Middle frontal gyrus (tissue), 1 donor: ENCODE data around the gene OGFOD3.
"Not testable (repeated sequence)": the region's sequence is repeated elsewhere in the genome, so short reads cannot be mapped to it uniquely, and the experiment has no call there.

Experiments used
- DNase-seq: peaks from one replicate; pipeline ENCODE4 v3.0.0-alpha.2; 2015; ENCODE audit warnings: low spot score; ENCODE audit errors: extremely low spot score

Gene OGFOD3

DNA sequence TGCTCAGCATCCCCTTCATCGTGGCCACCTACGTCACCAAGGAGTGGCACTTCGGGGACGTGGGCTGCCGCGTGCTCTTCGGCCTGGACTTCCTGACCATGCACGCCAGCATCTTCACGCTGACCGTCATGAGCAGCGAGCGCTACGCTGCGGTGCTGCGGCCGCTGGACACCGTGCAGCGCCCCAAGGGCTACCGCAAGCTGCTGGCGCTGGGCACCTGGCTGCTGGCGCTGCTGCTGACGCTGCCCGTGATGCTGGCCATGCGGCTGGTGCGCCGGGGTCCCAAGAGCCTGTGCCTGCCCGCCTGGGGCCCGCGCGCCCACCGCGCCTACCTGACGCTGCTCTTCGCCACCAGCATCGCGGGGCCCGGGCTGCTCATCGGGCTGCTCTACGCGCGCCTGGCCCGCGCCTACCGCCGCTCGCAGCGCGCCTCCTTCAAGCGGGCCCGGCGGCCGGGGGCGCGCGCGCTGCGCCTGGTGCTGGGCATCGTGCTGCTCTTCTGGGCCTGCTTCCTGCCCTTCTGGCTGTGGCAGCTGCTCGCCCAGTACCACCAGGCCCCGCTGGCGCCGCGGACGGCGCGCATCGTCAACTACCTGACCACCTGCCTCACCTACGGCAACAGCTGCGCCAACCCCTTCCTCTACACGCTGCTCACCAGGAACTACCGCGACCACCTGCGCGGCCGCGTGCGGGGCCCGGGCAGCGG lies 43.6 kb downstream of the OGFOD3 start:
- no peak for DNase-seq

GRCh38 chr17:82373731-82374625 lies 44.4 kb downstream of the OGFOD3 start:
- no peak for DNase-seq

- DNase-seq: not testable (repeated sequence)
Observed at GRCh38 chr17:82373072-82373452, 45.3 kb downstream of the OGFOD3 start.

DNA sequence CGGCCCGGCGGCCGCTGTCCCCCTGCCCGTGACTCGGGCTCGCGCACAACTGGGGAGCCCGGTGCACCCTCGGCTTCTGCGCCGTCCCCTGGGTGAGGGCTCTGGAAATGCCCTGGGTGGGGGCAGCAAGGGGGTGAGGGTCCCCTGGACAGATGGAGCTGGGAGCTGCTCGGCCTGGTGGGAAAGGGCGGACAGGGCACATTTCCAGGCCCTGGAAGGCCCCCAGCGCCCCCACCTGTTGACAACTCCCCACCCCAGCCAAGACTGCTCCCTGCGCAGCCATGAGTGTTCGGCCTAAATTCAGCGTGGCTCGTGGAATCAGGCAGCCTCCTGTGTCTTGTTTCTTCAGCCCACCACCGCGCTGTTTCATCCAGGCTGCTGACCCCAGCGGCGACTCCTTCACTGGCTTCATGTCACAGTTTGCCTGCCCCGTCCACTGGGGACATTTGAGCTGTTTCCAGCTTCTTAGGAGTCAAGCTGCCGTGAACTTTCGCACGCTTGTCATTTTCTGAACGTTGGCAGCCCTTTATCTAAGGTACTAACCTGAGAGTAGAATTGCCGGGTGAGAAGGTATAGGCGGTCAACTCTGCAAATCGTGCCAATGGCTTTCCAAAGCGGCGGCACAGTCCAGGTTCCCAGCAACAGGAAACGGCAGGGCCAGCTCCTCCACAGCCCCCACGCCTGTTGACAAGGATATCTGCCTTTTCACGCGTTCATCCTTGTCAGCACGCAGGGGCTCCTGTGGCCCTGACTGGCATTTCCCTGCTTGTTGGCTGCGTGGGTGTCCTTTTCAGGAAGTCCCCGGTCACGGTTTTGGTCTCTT lies 45.9 kb downstream of the OGFOD3 start:
- DNase-seq: no peak

GRCh38 chr17:82371333-82372248 lies 46.8 kb downstream of the OGFOD3 start, which contains the start of gene UTS2R:
Gene UTS2R (plus strand): TSS chr17:82371765. CDS start chr17:82374325, 2,560 bp downstream.
- no peak for DNase-seq

DNA sequence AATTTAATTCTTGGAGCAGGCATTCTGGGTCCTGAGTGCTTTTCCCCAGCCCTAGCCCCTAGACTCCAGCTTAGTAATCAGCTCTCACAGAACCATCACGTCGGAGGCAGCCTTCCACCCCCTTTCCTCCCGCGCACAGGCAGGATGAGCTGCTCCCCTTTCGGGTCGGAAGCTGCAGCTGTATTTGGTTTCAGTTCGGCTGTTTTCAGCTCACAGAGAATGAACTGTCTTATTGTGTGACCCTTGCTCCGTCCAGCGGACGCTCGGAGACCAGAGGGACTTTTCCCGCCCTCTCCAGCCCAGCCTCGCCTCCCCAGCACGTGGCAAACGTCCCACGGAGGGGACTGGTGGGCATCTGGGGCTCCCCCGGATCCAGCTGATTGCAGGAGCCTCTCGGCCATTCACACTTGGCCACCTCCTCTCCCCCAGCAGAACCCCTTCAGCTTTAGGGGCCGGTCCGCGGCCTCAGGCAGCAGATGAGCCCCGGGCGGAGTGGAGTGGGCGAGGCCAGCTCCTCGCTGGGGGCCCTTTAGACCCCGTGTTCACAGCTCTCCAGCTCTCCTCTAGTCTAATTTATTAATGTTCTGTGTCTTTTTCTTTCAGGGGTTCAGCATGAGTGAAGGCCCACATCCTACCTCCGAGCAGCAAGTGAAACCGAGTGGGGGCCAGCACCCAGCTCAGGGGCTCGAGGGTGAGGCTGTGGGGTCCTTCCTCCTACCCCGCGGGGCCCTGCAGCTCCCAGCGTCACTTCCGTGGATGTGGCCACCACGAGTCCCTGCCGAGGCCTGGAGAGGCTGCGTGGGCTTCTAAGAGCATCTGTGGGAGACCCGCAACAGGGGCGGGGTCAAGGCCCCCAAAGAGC lies 47.7 kb downstream of the OGFOD3 start:
- DNase-seq: no peak

DNA sequence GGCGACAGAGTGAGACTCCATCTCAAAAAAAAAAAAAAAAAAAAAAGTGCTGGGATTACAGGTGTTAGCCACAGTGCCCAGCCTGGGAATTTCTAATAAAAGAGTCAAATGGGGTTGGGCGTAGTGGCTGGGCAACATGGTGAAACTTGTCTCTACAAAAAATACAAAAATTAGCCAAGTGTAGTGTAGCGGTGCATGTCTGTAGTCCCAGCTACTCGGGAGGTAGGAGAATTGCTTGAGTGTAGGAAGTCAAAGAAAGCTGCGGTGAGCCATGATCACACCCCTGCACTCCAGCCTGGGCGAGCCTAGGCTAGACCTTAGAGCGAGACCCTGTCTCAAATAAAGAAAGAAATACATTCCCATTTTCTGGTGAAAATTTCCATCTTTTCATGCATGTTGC lies 49.2 kb downstream of the OGFOD3 start:
- DNase-seq: no peak

DNA sequence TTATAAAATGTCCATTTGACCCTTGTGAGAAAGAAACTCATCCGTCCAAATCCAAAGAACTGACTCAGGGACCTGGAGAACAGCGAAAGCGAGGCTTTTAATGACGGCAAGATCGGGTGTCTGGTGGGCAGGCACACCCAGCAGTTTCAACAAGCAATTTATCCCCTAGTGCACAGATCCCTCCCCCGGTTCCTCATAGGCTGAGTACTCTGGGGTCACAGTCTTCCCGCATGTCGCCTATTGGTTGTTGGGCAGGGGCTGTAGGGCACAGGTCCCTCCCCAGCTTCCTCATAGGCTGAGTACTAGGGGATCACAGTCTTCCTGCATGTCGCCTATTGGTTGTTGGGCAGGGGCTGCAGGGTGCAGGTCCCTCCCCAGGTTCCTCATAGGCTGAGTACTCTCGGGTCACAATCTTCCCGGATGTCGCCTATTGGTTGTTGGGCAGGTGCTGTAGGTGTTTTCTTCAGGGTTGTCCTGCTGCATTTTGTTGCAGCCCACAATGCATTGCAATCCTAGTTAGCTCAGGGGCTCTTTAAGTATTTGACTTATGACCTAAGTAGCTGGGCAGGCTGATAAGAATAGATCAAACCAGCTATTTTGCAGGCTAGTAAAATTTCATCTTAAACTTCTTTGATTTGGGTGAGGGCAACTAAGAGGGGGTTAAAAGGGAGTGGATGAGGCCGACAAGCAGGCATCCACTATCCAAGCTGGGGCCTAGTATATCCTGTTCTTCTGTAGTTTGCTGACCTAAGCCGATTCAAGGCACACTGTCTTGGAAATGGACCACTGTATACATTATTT lies 50.5 kb downstream of the OGFOD3 start:
- no peak for DNase-seq

DNA sequence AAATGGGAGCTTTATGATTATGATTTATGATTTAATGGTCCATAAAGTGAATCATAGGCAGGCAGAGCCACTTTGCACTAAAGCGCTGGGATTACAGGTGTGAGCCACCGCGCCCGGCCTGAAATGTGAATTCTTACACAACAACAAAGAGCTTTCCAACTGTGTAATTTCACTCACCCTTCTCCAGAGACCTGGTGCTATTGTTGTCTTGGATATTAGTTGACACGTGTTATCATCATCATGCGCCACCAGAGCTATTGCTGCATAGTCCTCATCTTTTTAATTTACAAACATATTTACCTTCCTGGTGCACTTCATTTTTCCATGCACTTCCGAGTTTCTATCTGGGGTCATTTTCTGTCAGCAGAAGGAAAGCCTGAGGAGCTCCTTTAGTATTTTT lies 51.6 kb downstream of the OGFOD3 start:
- no peak for DNase-seq

- DNase-seq: no peak
Observed at GRCh38 chr17:82365606-82366295, 52.6 kb downstream of the OGFOD3 start.

DNA sequence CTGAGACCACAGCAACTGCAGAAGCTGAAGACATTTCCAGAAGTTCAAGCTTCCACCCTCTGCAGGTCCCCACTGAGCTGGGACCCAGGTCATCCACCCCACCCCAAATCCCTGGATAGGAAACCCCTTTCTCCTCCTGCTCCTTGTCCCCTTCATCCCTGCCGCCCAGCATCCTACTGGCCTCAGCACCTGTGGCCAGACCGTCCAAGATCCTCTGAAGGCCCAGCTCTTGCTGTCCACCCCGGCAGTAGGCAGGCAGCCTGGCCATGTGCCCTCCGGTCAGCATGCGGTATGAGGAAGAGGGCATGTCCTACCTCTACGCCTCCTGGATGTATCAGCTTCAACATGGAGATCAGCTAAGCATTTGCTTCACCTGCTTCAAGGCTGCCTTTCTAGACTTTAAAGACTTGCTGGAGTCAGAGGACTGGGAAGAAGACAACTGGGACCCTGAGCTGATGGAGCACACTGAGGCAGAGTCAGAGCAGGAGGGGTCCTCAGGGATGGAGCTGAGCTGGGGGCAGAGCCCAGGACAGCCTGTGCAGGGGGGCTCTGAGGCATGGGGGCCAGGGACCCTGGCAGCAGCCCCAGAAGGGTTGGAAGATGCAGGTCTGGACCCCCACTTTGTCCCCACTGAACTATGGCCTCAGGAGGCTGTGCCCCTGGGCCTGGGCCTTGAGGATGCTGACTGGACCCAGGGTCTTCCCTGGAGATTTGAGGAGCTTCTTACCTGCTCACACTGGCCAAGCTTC lies 56.3 kb downstream of the OGFOD3 start:
- DNase-seq: no peak

DNA sequence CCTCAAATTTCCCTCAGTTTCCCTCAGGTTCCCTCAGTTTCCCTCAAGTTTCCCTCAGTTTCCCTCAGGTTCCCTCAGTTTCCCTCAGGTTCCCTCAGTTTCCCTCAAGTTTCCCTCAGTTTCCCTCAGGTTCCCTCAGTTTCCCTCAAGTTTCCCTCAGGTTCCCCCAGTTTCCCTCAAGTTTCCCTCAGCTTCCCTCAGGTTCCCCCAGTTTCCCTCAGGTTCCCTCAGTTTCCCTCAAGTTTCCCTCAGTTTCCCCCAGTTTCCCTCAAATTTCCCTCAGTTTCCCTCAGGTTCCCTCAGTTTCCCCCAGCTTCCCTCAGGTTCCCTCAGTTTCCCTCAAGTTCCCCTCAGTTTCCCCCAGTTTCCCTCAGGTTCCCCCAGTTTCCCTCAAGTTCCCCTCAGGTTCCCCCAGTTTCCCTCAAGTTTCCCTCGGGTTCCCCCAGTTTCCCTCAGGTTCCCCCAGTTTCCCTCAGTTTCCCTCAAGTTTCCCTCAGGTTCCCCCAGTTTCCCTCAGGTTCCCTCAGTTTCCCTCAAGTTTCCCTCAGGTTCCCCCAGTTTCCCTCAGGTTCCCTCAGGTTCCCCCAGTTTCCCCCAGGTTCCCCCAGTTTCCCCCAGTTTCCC lies 58.8 kb downstream of the OGFOD3 start:
- not testable (repeated sequence) for DNase-seq

DNA sequence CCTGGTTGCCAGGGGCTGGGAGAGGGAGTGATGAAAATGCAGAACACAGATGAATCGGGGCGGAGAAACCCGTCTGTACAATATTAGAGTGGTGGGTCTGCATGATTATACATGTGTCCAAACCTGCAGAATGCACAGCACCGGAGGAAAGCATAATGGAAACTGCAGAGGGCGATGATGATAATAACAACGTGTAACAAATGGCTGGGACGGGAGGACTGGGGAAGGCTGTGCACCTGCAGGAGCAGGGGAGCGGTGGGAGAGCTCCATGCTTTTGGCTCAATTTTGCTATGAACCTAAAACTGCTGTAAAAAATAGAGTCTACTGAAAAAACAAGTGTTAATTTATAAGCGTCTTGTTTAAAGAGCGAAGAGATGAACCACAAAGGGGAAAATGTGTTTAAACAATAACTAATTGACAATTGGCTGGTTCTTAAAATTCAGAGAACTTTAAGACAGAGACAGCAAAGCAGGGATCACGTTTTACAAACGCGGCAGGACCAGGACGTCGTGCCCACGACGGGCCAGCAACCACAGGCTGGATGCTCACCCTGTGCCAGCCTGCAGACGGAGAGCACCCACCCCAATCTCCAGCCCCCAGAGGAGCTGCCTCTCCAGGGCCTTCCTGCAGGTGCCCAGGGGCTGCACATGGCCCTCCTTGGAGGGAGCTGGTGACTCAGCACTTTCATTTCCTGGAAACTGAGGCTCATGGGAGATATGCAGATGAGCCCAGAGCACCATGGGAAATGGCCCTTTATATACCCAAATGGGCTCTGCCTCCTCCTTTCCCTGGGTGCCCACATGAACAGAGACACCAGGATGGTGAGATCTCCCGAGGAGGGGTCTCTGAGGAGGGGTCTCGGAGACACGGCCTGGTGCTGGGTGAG lies 59.7 kb downstream of the OGFOD3 start, which contains the start of gene TEX19:
Gene TEX19 (plus strand): TSS at position 783 of the 886 bp plus-strand sequence. CDS start 2,904 bp downstream, outside the sequence.
- DNase-seq: no peak

DNA sequence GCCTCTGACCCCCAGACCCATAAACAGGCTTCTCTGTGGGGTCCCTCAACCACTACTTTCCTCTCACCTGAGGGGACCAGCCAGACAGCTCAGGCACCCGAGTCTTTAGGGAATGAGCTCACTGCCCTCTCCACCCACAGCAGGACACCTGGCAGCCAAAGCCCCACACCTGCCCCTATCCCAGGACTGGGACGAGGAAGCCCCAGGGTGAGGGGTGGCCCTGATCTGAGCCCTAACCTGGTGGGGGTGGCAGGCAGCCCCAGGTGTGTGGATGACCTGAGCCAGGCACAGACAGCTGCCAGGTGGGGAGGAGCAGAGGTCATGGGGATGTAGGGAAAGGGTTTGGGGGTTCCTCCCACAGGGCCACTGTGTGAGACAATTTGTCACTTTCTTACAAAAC lies 61.0 kb downstream of the OGFOD3 start:
- no peak for DNase-seq

DNA sequence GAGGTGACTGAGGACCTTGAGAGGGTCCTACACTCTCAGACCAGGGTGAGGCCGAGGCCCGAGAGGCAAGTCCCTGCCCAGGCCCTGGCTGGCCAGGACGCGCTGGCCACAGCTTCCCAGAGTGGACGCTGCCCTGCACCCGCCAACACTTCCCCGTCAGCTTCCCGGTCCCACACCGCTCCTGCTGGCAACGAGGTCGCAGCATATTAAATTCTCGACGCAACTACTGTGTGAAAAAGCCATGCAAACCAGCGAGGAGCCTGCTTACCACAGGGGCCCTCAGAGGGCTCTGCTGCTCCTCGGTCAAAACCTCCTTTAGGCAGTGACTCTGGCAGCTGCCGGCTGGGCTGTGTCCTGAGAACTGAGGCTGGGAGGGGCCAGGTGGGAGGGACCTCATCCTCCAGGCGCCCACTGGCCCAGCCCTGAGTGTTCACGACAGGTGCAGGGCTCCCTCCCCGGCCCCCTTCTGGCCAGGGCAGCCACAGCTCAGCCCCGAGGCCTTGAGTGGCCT lies 61.5 kb downstream of the OGFOD3 start:
- DNase-seq: no peak
